ENCODE data around the gene PORCN. TPM values are rescaled to one million over a fixed set of nuclear protein-coding genes. Genes with fewer than 3 reads are reported as not detected.
"Not testable (repeated sequence)": the region's sequence is repeated elsewhere in the genome, so short reads cannot be mapped to it uniquely, and the experiment has no call there.

Gene PORCN
- total and polyA plus RNA-seq, 2 donors (not counting 3 experiments of a cell fraction or from before 2014, with no cell fraction given) = 7.6 to 21.0 TPM

- H2AFZ ChIP-seq (ENCODE audit: low read depth, low read length); dilution Hi-C loops (cut with MboI; ENCODE audit: extremely low pct_ligation_motif_present, low sequenced_read_pairs); POLR2A ChIA-PET: not testable (repeated sequence)
These were observed 10.7 kb downstream of the PORCN start for GRCh38 chrX:48519481-48519880.

GRCh38 chrX:48520455-48520854 lies 11.7 kb downstream of the PORCN start:
- no peak overlapping the region for H3K9ac ChIP-seq (replicated peaks; ENCODE audit: extremely low read depth, insufficient read depth, low read length)
- H3K27ac ChIP-seq (ENCODE audit: insufficient read depth, low read depth, low read length) = no peak overlapping the region
- DNase-seq (ENCODE audit: low read depth, low spot score) = no peak
- no peaks in the 10 kb centered on the region for H3K9me3 ChIP-seq (replicated peaks; ENCODE audit: control insufficient read depth, insufficient read depth, low read length)
- H3K9me1 ChIP-seq (replicated peaks; ENCODE audit: control insufficient read depth, extremely low read depth, insufficient read depth, low read length) = no peaks in the 10 kb centered on the region
- no peaks in the 10 kb centered on the region for H3K36me3 ChIP-seq (ENCODE audit: control insufficient read depth in 2 of 2, extremely low read depth in 1 of 2, insufficient read depth in 2 of 2, low read length in 2 of 2)
- no peaks in the 10 kb centered on the region for H3K27me3 ChIP-seq (ENCODE audit: control insufficient read depth in 2 of 2, insufficient read depth in 2 of 2, low read length in 2 of 2)
- H3K79me2 ChIP-seq (ENCODE audit: control insufficient read depth, insufficient read depth, low read length) = peaks cover 13% of the 10 kb centered on the region
- no peak overlapping the region for H3K4me3 ChIP-seq (replicated peaks in 1 of 3; ENCODE audit: insufficient read depth in 1 of 3, low read depth in 1 of 3, low read length in 3 of 3)
- BruUV-seq (replicated peaks) = no TSS peak
- FAIRE-seq = no peak
- intact Hi-C loops (cut with micrococcal nuclease) = loop anchor here (5.0 kb wide), 2 partner anchors 43 to 72 kb away; partner anchors contain the start of gene FTSJ1
- POLR2A ChIA-PET = no interaction called here
- CTCF ChIA-PET = no interaction called here
- dilution Hi-C loops (cut with MboI; ENCODE audit: extremely low pct_ligation_motif_present, low sequenced_read_pairs) = no loop called here
- no peak overlapping the region for H2AFZ ChIP-seq (ENCODE audit: low read depth, low read length)
- no peaks in the 10 kb centered on the region for H4K20me1 ChIP-seq (replicated peaks; ENCODE audit: control insufficient read depth, extremely low read depth, insufficient read depth, low read length)
- no peak for TF ChIP-seq EZH2 (IDR thresholded peaks at IDR 0.05; ENCODE audit: borderline replicate concordance, low read depth, low read length, severe bottlenecking)
- no peak for TF ChIP-seq MYC (IDR thresholded peaks at IDR 0.05; ENCODE audit: low read depth, low read length)
- TF ChIP-seq MAX (IDR thresholded peaks at IDR 0.05; ENCODE audit: insufficient read depth, insufficient read length) = no peak
- TF ChIP-seq POLR2A (IDR thresholded peaks at IDR 0.05; ENCODE audit: low read depth, low read length) = no peak
- TF ChIP-seq FOS (IDR thresholded peaks at IDR 0.05; ENCODE audit: borderline replicate concordance, insufficient read depth, low read length) = no peak
- no peak for TF ChIP-seq POLR2AphosphoS5 (IDR thresholded peaks at IDR 0.05; ENCODE audit: insufficient read depth, low read depth, low read length)
- no peak for TF ChIP-seq GATA2 (IDR thresholded peaks at IDR 0.05; ENCODE audit: insufficient read depth, insufficient read length, low read depth, low read length)
- no peak for TF ChIP-seq JUN (IDR thresholded peaks at IDR 0.05; ENCODE audit: borderline replicate concordance, insufficient read depth, insufficient read length, low read depth)
- peaks cover 2% of the 10 kb centered on the region for H3K4me1 ChIP-seq (ENCODE audit: control insufficient read depth, extremely low read depth, insufficient read depth, low read length)
- no peak overlapping the region for H3K4me2 ChIP-seq (ENCODE audit: insufficient read depth, low read length)

More at GRCh38 chrX:48519481-48519880, 10.7 kb downstream of the PORCN start:
- H4K20me1 ChIP-seq (replicated peaks; ENCODE audit: control insufficient read depth, extremely low read depth, insufficient read depth, low read length); BruUV-seq (replicated peaks); H3K9me1 ChIP-seq (replicated peaks; ENCODE audit: control insufficient read depth, extremely low read depth, insufficient read depth, low read length); DNase-seq (ENCODE audit: low read depth, low spot score); H3K4me2 ChIP-seq (ENCODE audit: insufficient read depth, low read length); H3K4me3 ChIP-seq (replicated peaks in 1 of 3; ENCODE audit: insufficient read depth in 1 of 3, low read depth in 1 of 3, low read length in 3 of 3); FAIRE-seq; CTCF ChIA-PET; H3K27ac ChIP-seq (ENCODE audit: insufficient read depth, low read depth, low read length); H3K9me3 ChIP-seq (replicated peaks; ENCODE audit: control insufficient read depth, insufficient read depth, low read length); H3K36me3 ChIP-seq (ENCODE audit: control insufficient read depth in 2 of 2, extremely low read depth in 1 of 2, insufficient read depth in 2 of 2, low read length in 2 of 2); H3K9ac ChIP-seq (replicated peaks; ENCODE audit: extremely low read depth, insufficient read depth, low read length); H3K4me1 ChIP-seq (ENCODE audit: control insufficient read depth, extremely low read depth, insufficient read depth, low read length); intact Hi-C loops (cut with micrococcal nuclease); H3K27me3 ChIP-seq (ENCODE audit: control insufficient read depth in 2 of 2, insufficient read depth in 2 of 2, low read length in 2 of 2): not testable (repeated sequence)
- peaks cover 13% of the 10 kb centered on the region for H3K79me2 ChIP-seq (ENCODE audit: control insufficient read depth, insufficient read depth, low read length)
